Pulmonary artery endothelial cell (primary cell): ENCODE data around the gene TPRG1. TPM values are rescaled to one million over a fixed set of nuclear protein-coding genes. Genes with fewer than 3 reads are reported as not detected.

Experiments
- DNase-seq: peaks from one replicate; pipeline ENCODE4 v3.0.0-alpha.2; 2011; ENCODE audit warnings: low read depth, low spot score
- total RNA-seq: library from RNA; depleted of rRNA; stranded (reverse); fragments of >200 nt; gene quantifications from 2 replicates; pipeline ENCODE4 v1.2.3, GENCODE V29; 2014

Gene TPRG1
- 0.13 TPM in 1 of 2 replicates, not detected in the other for total RNA-seq

- DNase-seq, result no peak
These were observed at the start of gene TPRG1 for GRCh38 chr3:189171707-189172106. Gene TPRG1 (plus strand): TSS chr3:189171971. CDS start chr3:189207385, 35,414 bp downstream.

GRCh38 chr3:189122110-189122509 is 49.7 kb upstream of the TPRG1 start:
- no peak for DNase-seq

- DNase-seq, result no peak
These were observed 49.1 kb upstream of the TPRG1 start for GRCh38 chr3:189122526-189123205.

- DNase-seq, result no peak
These were observed 48.0 kb upstream of the TPRG1 start for GRCh38 chr3:189123595-189124387.

- peak; percentile 58 for DNase-seq
These were observed 39.5 kb upstream of the TPRG1 start for GRCh38 chr3:189132231-189132671.

GRCh38 chr3:189132839-189133238 is 38.9 kb upstream of the TPRG1 start:
- DNase-seq, result no peak

- DNase-seq, result no peak
These were observed 38.0 kb upstream of the TPRG1 start for GRCh38 chr3:189133768-189134167.

- DNase-seq, result no peak
These were observed 34.4 kb upstream of the TPRG1 start for GRCh38 chr3:189137416-189137815.

GRCh38 chr3:189138901-189139610 is 32.7 kb upstream of the TPRG1 start:
- no peak for DNase-seq

- no peak for DNase-seq
These were observed 32.2 kb upstream of the TPRG1 start for GRCh38 chr3:189139611-189139940.

GRCh38 chr3:189142527-189142926 is 29.2 kb upstream of the TPRG1 start:
- DNase-seq, result no peak

GRCh38 chr3:189143321-189143720 is 28.4 kb upstream of the TPRG1 start:
- no peak for DNase-seq

- no peak for DNase-seq
These were observed 28.0 kb upstream of the TPRG1 start for GRCh38 chr3:189143771-189144170.

GRCh38 chr3:189144645-189145044 is 27.1 kb upstream of the TPRG1 start:
- DNase-seq, result no peak

GRCh38 chr3:189146848-189147247 is 24.9 kb upstream of the TPRG1 start:
- DNase-seq, result no peak

GRCh38 chr3:189148081-189148507 is 23.7 kb upstream of the TPRG1 start:
- peak; percentile 10 for DNase-seq

GRCh38 chr3:189149203-189149602 is 22.6 kb upstream of the TPRG1 start:
- no peak for DNase-seq

- no peak for DNase-seq
These were observed 14.4 kb upstream of the TPRG1 start for GRCh38 chr3:189157232-189158007.

- DNase-seq, result no peak
These were observed 13.7 kb upstream of the TPRG1 start for GRCh38 chr3:189158034-189158433.

- no peak for DNase-seq
These were observed 11.1 kb upstream of the TPRG1 start for GRCh38 chr3:189160519-189161309.
